ENCODE results near the gene EFCAB5. TPM values are rescaled to one million over a fixed set of nuclear protein-coding genes. Genes with fewer than 3 reads are reported as not detected.
A peak's percentile ranks its signal among the peaks of the same experiment; 100 is the strongest.
"Not testable (repeated sequence)": the region's sequence is repeated elsewhere in the genome, so short reads cannot be mapped to it uniquely, and the experiment has no call there.

EFCAB5 gene
- total RNA-seq, 1 donor from 2014 or later: not detected

DNA sequence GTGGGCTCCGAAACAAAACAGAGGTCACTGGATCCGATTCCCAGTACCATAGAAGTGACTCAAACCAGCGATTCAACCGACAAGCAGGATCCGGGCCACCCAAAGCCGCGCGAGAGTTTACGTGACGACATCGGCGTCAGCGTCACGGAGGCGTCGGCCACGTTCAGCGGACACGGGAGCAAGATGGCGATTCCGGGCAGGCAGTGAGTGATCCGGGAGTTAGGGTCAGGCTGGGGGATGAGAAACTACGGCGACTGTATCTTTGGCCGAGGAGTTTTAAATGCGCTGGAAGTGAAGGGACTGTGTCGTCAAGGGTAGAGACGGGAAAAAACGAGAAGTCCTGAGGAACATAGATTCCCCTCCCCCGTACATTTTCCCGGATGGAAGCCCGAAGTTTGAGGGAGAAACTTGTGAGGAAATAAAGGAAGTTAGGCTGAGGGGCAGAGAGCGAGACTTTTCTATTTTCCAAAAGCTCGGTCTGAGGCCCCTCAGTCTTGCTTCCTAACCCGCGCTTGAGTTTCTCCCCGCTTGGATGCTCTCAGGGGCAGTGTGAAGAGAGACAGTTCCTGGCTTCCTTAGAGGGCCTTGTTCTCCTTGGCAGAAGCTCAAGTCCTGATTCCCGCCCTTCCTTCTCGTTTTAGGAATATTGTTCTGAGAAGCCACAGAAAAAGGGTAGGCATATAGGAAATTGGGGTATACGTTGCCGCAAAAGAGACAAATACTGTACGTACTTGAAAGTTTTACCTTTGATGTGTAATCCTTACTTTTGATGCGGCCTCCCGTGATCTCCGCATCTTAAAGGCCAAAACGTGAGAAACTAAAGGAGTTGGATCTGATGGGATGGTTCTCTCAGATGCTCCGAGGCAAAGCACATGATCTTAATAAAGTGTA is 175.5 kb downstream of the EFCAB5 start, which contains the start of gene NSRP1:
TSS of gene NSRP1 (plus strand) at position 156 of the 891 bp plus-strand sequence. CDS start at position 184, 28 bp downstream.
- H3K36me3 ChIP-seq: peaks cover 0 to 15% of the 10 kb centered on the region in 2 donors
- H3K27me3 ChIP-seq: no peaks in the 10 kb centered on the region
- TF ChIP-seq POLR2AphosphoS5 (IDR thresholded peaks at IDR 0.05; ENCODE audit: insufficient read depth in 1 of 2, low read depth in 1 of 2) (peak; percentile 73 to 99), POLR2A (IDR thresholded peaks at IDR 0.05) (peak in 1 of 2 donors; percentile 96)
- TF ChIP-seq, protein P1, sequence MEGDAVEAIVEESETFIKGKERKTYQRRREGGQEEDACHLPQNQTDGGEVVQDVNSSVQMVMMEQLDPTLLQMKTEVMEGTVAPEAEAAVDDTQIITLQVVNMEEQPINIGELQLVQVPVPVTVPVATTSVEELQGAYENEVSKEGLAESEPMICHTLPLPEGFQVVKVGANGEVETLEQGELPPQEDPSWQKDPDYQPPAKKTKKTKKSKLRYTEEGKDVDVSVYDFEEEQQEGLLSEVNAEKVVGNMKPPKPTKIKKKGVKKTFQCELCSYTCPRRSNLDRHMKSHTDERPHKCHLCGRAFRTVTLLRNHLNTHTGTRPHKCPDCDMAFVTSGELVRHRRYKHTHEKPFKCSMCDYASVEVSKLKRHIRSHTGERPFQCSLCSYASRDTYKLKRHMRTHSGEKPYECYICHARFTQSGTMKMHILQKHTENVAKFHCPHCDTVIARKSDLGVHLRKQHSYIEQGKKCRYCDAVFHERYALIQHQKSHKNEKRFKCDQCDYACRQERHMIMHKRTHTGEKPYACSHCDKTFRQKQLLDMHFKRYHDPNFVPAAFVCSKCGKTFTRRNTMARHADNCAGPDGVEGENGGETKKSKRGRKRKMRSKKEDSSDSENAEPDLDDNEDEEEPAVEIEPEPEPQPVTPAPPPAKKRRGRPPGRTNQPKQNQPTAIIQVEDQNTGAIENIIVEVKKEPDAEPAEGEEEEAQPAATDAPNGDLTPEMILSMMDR (IDR thresholded peaks at IDR 0.05): no peak
- peak within 1 kb of the TSS; percentile 96 for H3K27ac ChIP-seq
- H3K4me3 ChIP-seq: peak within 1 kb of the TSS; percentile 69 to 77
- intact Hi-C loops (cut with DNase I): no loop called here
- peaks cover 34% of the 10 kb centered on the region for H3K4me1 ChIP-seq
- H3K9me3 ChIP-seq: no peaks in the 10 kb centered on the region
- DNase-seq (ENCODE audit: extremely low spot score in 2 of 2): peak in 1 of 2 donors; percentile 95

DNA sequence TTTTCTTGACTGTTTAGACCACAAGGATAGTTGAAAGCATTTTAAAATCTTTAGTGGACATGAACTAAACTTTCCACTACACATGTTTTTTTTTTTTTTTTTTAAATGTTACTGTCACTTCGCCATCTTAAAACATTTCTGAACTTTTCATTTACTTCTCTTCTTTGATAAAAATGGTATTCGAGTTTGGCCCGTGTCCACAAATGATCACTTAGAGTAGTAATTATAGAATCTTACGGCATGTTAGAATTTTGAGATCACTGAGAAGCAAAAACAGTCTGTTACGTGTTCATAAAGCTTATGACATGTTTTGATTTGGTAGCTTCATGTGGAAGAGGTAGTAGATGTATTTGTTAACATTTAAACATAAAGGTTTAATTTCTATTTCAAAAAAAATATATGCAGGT is 176.2 kb downstream of the EFCAB5 start:
- TF ChIP-seq, protein P1 (IDR thresholded peaks at IDR 0.05): no peak
- TF ChIP-seq POLR2A (IDR thresholded peaks at IDR 0.05) (no peak), POLR2AphosphoS5 (IDR thresholded peaks at IDR 0.05; ENCODE audit: insufficient read depth in 1 of 2, low read depth in 1 of 2) (no peak)
- H3K4me1 ChIP-seq: peaks cover 34% of the 10 kb centered on the region
- intact Hi-C loops (cut with DNase I): no loop called here
- H3K27me3 ChIP-seq: no peaks in the 10 kb centered on the region
- peak overlapping the region; percentile 96 for H3K27ac ChIP-seq
- DNase-seq (ENCODE audit: extremely low spot score in 2 of 2): no peak
- H3K9me3 ChIP-seq: no peaks in the 10 kb centered on the region
- peak overlapping the region; percentile 69 to 77 for H3K4me3 ChIP-seq
- peaks cover 0 to 15% of the 10 kb centered on the region in 2 donors for H3K36me3 ChIP-seq

DNA sequence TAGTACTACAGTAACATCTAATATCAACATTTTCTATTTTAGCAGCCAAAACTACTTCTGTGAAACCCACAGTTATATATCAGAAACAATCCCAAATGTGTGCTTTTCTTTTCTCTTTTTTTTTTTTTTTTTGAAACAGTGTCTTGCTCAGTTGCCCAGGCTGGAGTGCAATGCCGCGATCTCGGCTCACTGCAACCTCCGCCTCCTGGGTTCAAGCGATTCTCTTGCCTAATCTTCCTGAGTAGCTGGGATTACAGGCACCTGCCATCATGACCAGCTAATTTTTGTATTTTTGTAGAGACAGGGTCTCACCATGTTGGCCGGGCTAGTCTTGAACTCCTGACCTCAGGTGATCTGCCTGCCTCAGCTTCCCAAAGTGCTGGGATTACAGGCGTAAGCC is 177.2 kb downstream of the EFCAB5 start:
- H3K4me3 ChIP-seq; DNase-seq (ENCODE audit: extremely low spot score in 2 of 2); H3K9me3 ChIP-seq; H3K27me3 ChIP-seq; intact Hi-C loops (cut with DNase I): not testable (repeated sequence)
- Histone ChIP-seq H3K4me1 (peaks cover 34% of the 10 kb centered on the region), H3K36me3 (peaks cover 0 to 15% of the 10 kb centered on the region in 2 donors), H3K27ac (peak overlapping the region; percentile 96)

DNA sequence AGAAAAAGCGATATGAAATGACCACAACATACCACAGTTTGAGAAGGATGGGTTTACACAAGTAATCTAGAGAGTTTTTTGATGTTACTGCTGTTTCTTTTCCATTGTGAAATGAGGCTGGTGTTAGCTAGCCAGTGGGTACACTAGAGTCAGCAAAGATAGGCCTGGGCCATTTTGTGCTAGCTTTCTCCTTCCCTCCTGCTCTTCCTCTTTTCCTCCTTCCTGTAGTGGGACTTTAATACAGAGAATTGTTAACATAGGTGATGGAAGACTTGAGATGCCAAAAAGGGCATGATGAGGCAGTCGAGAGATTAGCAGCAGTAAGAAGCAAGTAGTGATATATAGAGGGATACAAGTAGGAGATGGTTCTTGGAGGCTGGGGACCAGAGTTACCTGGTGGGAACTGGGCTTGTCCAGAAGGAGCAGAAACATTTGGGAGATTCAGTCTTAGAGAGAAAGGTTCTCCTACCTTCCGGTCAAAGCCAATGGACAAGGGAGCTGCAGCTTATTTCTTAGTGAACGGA is 182.9 kb downstream of the EFCAB5 start:
- Histone ChIP-seq H3K9me3 (no peaks in the 10 kb centered on the region), H3K4me1 (peaks cover 20% of the 10 kb centered on the region), H3K27me3 (no peaks in the 10 kb centered on the region), H3K27ac (no peak overlapping the region), H3K4me3 (no peak overlapping the region), H3K36me3 (peaks cover 0 to 26% of the 10 kb centered on the region in 2 donors)
- intact Hi-C loops (cut with DNase I): no loop called here
- DNase-seq (ENCODE audit: extremely low spot score in 2 of 2): no peak
- TF ChIP-seq POLR2AphosphoS5 (IDR thresholded peaks at IDR 0.05; ENCODE audit: insufficient read depth in 1 of 2, low read depth in 1 of 2) (no peak), POLR2A (IDR thresholded peaks at IDR 0.05) (no peak)
- TF ChIP-seq, protein P1 (IDR thresholded peaks at IDR 0.05): no peak

DNA sequence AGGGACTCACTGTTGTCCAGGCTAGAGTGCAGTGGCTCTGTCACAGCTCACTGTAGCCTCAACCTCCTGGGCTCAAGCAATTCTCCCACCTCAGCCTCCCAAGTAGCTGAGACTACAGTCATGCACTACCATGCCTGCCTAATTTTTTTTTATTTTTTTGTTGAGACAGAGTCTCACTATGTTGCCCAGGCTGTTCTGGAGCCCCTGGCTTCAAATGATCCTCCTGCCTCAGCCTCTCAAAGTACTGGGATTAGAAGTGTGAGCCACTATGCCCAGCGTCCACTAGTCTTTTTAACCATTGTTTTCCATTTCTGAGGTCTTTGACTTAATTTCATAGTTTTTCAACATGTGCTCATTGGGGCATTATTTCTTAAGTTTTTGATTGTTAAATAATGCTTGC is 188.7 kb downstream of the EFCAB5 start:
- DNase-seq (ENCODE audit: extremely low spot score in 2 of 2): no peak
- Histone ChIP-seq H3K27me3 (no peaks in the 10 kb centered on the region), H3K27ac (no peak overlapping the region), H3K36me3 (peaks cover 0 to 12% of the 10 kb centered on the region in 2 donors), H3K4me1 (peaks cover 8% of the 10 kb centered on the region), H3K4me3 (no peak overlapping the region), H3K9me3 (no peaks in the 10 kb centered on the region)
- intact Hi-C loops (cut with DNase I): no loop called here
- TF ChIP-seq, protein P1 (IDR thresholded peaks at IDR 0.05): no peak

Data from vagina (tissue), 2 donors.